BLaER1 treated with 17β-estradiol and CSF1 and Interleukin-3, amounts not matched to agents 10 nM and 100 nM (cell line): Measurements from ENCODE around the gene EIF5A.

Experiments used
- H3K27ac ChIP-seq, 11 experiments: shearing (Covaris generic); formaldehyde crosslinking; 2 replicates each; pipeline ENCODE4 v1.8.1; 2022
- H3K27me3 ChIP-seq, 11 experiments: shearing (Covaris generic); formaldehyde crosslinking; 2 replicates each; pipeline ENCODE4 v1.8.1; 2022
- H3K36me3 ChIP-seq, 11 experiments: shearing (Covaris generic); formaldehyde crosslinking; 2 replicates each; pipeline ENCODE4 v1.8.1; 2022
- H3K4me1 ChIP-seq, 10 experiments: shearing (Covaris generic); formaldehyde crosslinking; 2 replicates each; pipeline ENCODE4 v1.8.1; 2022
- H3K4me2 ChIP-seq, 11 experiments: shearing (Covaris generic); formaldehyde crosslinking; 2 replicates each; pipeline ENCODE4 v1.8.1; 2022
- H3K4me3 ChIP-seq, 10 experiments: shearing (Covaris generic); formaldehyde crosslinking; 2 replicates each; pipeline ENCODE4 v1.8.1; 2022
- H3K9ac ChIP-seq, 11 experiments: shearing (Covaris generic); formaldehyde crosslinking; 2 replicates each; pipeline ENCODE4 v1.8.1; 2022
- H3K9me3 ChIP-seq, 11 experiments: shearing (Covaris generic); formaldehyde crosslinking; replicated peaks in 1 of 11; 2 replicates each; pipeline ENCODE4 v1.8.1; 2022
- H4K20me1 ChIP-seq, 11 experiments: shearing (Covaris generic); formaldehyde crosslinking; 2 replicates each; pipeline ENCODE4 v1.8.1; 2022
- Cebpa-rat ChIP-seq, 11 experiments: shearing (Covaris generic); IDR thresholded peaks; 2 replicates each; pipeline ENCODE4 v1.8.1; 2022

EIF5A gene

DNA sequence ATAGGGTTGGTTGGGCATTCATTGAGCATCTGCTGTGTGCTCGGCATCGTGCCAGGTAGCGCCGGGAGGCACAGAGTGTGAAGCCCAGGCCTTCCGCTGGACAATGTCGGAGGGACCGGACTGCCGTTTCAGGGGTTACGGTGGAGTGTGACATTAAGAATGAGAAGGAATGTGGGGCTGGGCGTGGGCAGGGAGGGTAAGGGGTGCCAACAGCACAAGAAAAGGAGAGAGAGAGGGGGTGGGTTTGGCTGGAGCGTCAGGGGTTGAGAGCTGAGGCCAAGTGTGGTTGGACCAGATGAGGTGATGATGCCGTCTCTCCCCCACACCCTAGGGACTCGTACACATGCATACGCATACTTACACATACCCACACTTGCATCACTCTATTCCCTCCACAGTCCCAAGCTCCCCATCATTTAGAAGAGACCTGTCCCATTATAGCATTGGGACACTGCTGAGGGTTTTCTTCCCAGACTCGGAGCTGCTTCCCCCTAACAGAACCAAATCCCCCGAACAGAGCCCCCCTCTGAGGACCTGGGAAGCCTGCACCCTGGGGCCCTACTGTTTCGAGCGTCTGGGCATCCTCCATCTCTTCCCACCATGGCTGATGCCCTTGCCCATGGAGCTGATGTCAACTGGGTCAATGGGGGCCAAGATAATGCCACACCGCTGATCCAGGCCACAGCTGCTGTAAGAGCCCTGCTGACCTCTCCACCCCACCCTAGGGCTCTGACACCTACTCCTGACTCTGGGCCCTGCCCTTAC, 41.2 kb downstream of the EIF5A start:
- Histone ChIP-seq H3K27me3 (no peaks in the 10 kb centered on the region), H3K4me3 (no peak overlapping the region), H3K4me1 (peaks cover 30 to 42% (median 35%) of the 10 kb centered on the region in 10 experiments), H3K4me2 (0 out of 22 replicates have a peak overlapping the region, but pooled peaks of 1 of the 11 experiments have one; percentile 75), H3K9ac (peak overlapping the region in 2 of 11 experiments; percentile 13 to 15; a peak in 3 of 22 replicates), H4K20me1 (peaks cover 0 to 74% (median 1%) of the 10 kb centered on the region in 11 experiments; a peak in 8 of 22 replicates), H3K36me3 (peaks cover 0 to 43% (median 30%) of the 10 kb centered on the region in 11 experiments; a peak in 16 of 22 replicates), H3K27ac (no peak overlapping the region), H3K9me3 (no peaks in the 10 kb centered on the region)
- no peak for TF ChIP-seq Cebpa-rat (IDR thresholded peaks at IDR 0.05)

DNA sequence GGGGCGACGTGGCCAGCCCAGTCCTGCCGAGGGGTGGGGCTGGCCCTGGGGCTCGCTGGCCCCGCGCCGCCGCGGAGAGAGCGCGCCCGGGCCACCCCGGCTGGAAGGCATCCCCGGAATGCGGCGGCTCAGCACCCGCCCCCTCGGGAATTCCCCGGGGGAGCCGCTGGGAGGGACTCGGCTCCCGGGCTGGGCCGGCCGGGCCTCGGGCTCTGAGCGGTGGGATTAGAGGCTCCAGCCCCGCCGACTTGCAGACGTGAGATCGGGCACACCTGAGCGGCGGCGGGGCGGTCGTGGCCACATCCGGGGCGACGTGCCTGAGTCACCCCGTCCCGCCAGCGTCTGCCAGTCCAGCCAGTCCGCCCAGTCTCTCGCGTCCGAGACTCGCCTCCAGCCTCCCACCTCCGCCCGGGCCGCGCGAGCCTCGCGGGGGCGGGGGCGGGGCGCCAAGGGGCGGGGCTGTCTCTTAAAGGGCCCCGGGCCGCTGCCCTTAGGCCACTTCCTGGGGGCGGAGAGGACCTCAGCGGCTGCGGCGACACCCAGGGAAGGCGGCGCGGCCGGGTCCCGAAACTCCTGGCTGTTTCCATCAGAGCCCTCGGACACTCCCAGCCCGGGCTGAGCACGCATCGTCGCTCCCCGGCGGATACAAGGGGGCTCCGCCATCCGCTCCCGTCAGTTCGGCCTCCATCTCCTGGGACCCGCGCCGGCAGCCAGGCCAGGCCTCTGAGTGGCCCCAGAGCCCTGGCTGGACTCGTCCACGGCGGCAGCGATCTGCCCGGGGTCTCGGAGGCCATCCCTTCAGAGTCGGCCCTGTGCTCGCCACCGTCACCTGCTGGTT, 44.5 kb downstream of the EIF5A start, which contains the start of gene KCTD11:
TSS of gene KCTD11 (plus strand) at position 498 of the 838 bp plus-strand sequence.
- Histone ChIP-seq H3K27ac (peak within 1 kb of the TSS; percentile 46 to 79 (median 74); a peak in 21 of 22 replicates), H3K4me2 (peak within 1 kb of the TSS; percentile 92 to 100 (median 99)), H3K9me3 (no peaks in the 10 kb centered on the region), H3K4me1 (peaks cover 39 to 67% (median 54%) of the 10 kb centered on the region in 10 experiments), H3K9ac (peak within 1 kb of the TSS; percentile 71 to 85 (median 82)), H4K20me1 (peaks cover 0 to 65% (median 7%) of the 10 kb centered on the region in 11 experiments; a peak in 8 of 22 replicates), H3K36me3 (peaks cover 0 to 21% (median 17%) of the 10 kb centered on the region in 11 experiments; a peak in 16 of 22 replicates), H3K27me3 (no peaks in the 10 kb centered on the region), H3K4me3 (peak within 1 kb of the TSS; percentile 66 to 87 (median 79))
- no peak for TF ChIP-seq Cebpa-rat (IDR thresholded peaks at IDR 0.05)

DNA sequence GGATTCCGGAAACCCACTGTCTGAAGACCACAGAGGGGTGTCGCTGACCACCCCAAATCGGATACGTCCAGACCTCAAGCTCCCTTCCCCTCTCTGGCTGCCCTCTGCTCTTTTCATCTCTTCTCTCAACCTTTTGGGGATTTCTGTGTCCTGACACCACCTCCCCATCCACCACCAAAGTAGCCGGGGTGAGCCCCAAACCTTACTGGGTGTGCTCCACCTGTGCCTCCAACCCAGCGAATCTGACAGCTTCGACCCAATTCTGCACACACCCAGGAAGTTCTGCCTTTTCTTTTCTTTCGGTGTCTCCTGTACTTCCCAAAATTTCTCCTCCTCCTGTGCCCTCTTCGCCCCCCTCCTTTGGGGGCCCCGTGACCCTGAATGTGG, 45.1 kb downstream of the EIF5A start:
- peak overlapping the region; percentile 92 to 100 (median 99) for H3K4me2 ChIP-seq
- no peak for TF ChIP-seq Cebpa-rat (IDR thresholded peaks at IDR 0.05)
- H3K4me3 ChIP-seq: peak overlapping the region; percentile 66 to 87 (median 79)
- peak overlapping the region; percentile 34 to 79 (median 74); a peak in 21 of 22 replicates for H3K27ac ChIP-seq
- H3K36me3 ChIP-seq: peaks cover 0 to 15% (median 11%) of the 10 kb centered on the region in 11 experiments; a peak in 13 of 22 replicates
- H4K20me1 ChIP-seq: peaks cover 0 to 59% (median 7%) of the 10 kb centered on the region in 11 experiments; a peak in 8 of 22 replicates
- H3K4me1 ChIP-seq: peaks cover 39 to 67% (median 54%) of the 10 kb centered on the region in 10 experiments
- H3K27me3 ChIP-seq: no peaks in the 10 kb centered on the region
- no peaks in the 10 kb centered on the region for H3K9me3 ChIP-seq
- peak overlapping the region; percentile 71 to 85 (median 82) for H3K9ac ChIP-seq

DNA sequence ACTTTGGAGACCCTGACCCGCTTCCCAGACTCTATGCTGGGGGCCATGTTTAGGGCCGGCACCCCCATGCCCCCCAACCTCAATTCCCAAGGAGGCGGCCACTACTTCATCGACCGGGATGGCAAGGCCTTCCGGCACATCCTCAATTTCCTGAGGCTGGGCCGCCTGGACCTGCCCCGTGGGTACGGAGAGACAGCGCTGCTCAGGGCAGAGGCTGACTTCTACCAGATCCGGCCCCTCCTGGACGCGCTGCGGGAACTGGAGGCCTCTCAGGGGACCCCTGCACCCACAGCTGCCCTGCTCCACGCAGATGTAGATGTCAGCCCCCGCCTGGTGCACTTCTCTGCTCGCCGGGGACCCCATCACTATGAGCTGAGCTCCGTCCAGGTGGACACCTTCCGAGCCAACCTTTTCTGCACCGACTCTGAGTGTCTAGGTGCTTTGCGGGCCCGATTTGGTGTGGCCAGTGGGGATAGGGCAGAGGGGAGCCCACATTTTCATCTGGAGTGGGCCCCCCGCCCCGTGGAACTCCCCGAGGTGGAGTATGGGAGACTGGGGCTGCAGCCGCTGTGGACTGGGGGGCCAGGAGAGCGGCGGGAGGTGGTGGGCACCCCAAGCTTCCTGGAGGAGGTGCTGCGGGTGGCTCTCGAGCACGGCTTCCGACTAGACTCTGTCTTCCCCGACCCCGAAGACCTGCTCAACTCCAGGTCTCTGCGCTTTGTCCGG, 45.6 kb downstream of the EIF5A start:
- Histone ChIP-seq H3K4me1 (peaks cover 39 to 67% (median 54%) of the 10 kb centered on the region in 10 experiments), H3K4me2 (peak overlapping the region; percentile 92 to 100 (median 99)), H3K9ac (peak overlapping the region; percentile 71 to 85 (median 82); a peak in 19 of 22 replicates), H3K36me3 (peaks cover 0 to 9% (median 7%) of the 10 kb centered on the region in 11 experiments; a peak in 12 of 22 replicates), H3K27me3 (no peaks in the 10 kb centered on the region), H4K20me1 (peaks cover 0 to 54% (median 7%) of the 10 kb centered on the region in 11 experiments; a peak in 8 of 22 replicates), H3K4me3 (peak overlapping the region; percentile 66 to 87 (median 79); a peak in 19 of 20 replicates), H3K9me3 (no peaks in the 10 kb centered on the region), H3K27ac (peak overlapping the region in 1 of 11 experiments; percentile 71; a peak in 1 of 22 replicates)
- no peak for TF ChIP-seq Cebpa-rat (IDR thresholded peaks at IDR 0.05)

DNA sequence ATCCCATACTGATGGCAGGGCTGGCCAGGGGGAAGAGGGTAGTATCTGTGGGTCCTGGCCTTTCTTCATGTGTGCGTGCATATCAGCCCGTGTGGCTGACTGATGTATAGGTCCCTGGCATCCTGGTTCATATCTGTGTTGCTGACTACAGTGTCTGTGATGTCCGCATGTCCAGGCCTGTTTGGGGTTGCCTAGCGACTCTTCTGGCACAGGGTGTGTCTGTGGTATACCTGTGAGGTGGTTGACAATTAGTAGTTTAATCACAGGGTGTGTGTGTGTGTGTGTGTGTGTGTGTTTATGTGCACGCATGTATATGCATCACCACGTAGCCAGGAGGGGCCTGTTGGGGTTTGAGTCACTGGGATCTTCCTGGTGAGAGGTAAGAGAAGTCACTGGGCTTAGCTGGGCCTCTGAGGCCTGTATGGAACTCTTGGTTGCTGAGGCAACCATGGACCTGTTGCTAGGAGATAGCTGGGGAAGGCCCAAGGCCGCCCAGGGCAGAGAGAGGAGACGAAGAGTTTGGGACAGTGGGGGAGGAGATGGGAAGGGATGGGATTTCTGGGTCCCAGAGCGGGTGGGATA, 46.9 kb downstream of the EIF5A start:
- H3K9me3 ChIP-seq: no peaks in the 10 kb centered on the region
- no peak overlapping the region for H3K27ac ChIP-seq
- H3K27me3 ChIP-seq: no peaks in the 10 kb centered on the region
- peak overlapping the region in 10 of 11 experiments; percentile 6 to 99 (median 96); a peak in 15 of 22 replicates for H3K4me2 ChIP-seq
- no peak overlapping the region for H3K4me3 ChIP-seq
- peaks cover 39 to 62% (median 53%) of the 10 kb centered on the region in 10 experiments for H3K4me1 ChIP-seq
- H3K36me3 ChIP-seq: no peaks in the 10 kb centered on the region
- peak overlapping the region in 2 of 11 experiments; percentile 81 to 82; a peak in 2 of 22 replicates for H3K9ac ChIP-seq
- peaks cover 0 to 41% (median 7%) of the 10 kb centered on the region in 11 experiments; a peak in 7 of 22 replicates for H4K20me1 ChIP-seq
- TF ChIP-seq Cebpa-rat (IDR thresholded peaks at IDR 0.05): no peak

DNA sequence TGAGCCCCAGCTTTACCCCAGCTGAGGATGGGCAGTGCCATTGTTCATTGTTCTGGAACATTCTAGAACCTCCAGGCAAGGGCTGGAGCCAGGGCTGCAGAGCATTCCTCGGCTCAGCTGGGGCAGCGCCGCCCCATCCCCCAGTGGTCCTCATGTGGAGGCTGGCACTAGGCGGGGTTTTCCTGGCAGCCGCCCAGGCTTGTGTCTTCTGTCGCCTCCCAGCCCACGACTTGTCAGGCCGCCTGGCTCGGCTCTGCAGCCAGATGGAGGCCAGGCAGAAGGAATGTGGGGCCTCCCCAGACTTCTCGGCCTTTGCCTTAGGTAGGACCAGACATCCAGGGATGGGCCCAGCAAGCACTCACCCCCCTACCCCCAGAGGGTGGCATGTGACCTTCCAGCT, 47.6 kb downstream of the EIF5A start, which contains the start of gene TMEM95:
TSS of gene TMEM95 (plus strand) at position 104 of the 400 bp plus-strand sequence. CDS start at position 153, 49 bp downstream.
- peak within 1 kb of the TSS; percentile 6 to 100 (median 97); a peak in 18 of 22 replicates for H3K4me2 ChIP-seq
- no peaks in the 10 kb centered on the region for H3K9me3 ChIP-seq
- H4K20me1 ChIP-seq: peaks cover 0 to 36% (median 5%) of the 10 kb centered on the region in 11 experiments; a peak in 5 of 22 replicates
- peaks cover 33 to 55% (median 46%) of the 10 kb centered on the region in 10 experiments for H3K4me1 ChIP-seq
- no peak within 1 kb of the TSS; a peak in 1 of 20 replicates for H3K4me3 ChIP-seq
- no peak within 1 kb of the TSS for H3K27ac ChIP-seq
- TF ChIP-seq Cebpa-rat (IDR thresholded peaks at IDR 0.05): no peak
- peak within 1 kb of the TSS in 6 of 11 experiments; percentile 11 to 84 (median 62); a peak in 4 of 22 replicates for H3K9ac ChIP-seq
- H3K36me3 ChIP-seq: no peaks in the 10 kb centered on the region
- no peaks in the 10 kb centered on the region for H3K27me3 ChIP-seq

DNA sequence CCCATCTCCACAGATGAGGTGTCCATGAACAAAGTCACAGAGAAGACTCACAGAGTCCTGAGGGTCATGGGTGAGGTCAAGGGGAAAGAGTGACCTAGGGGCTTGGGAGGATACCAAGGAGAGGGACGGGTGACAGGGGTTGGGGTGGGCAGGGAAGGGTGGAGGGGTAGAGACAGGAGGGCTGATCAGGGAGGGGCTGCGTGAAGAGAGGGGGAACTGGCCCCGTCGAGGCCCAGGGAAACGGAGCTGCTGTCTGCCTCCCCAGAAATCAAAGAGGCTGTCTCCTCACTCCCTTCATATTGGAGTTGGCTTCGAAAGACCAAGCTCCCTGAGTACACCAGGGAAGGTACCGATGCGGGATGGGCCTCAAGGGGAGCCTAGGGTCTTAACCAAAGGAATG, 48.1 kb downstream of the EIF5A start:
- no peak overlapping the region for H3K27ac ChIP-seq
- H3K4me3 ChIP-seq: no peak overlapping the region
- peaks cover 33 to 51% (median 43%) of the 10 kb centered on the region in 10 experiments for H3K4me1 ChIP-seq
- TF ChIP-seq Cebpa-rat (IDR thresholded peaks at IDR 0.05): no peak
- H3K36me3 ChIP-seq: no peaks in the 10 kb centered on the region
- 0 out of 22 replicates have a peak overlapping the region, but pooled peaks of 1 of the 11 experiments have one; percentile 44 for H3K9ac ChIP-seq
- no peaks in the 10 kb centered on the region for H3K27me3 ChIP-seq
- H4K20me1 ChIP-seq: peaks cover 0 to 36% (median 5%) of the 10 kb centered on the region in 11 experiments; a peak in 5 of 22 replicates
- no peaks in the 10 kb centered on the region for H3K9me3 ChIP-seq
- peak overlapping the region in 8 of 11 experiments; percentile 2 to 98 (median 34); a peak in 12 of 22 replicates for H3K4me2 ChIP-seq
